Osteoblast (primary cell): ENCODE measurements around the gene GHDC. TPM values are rescaled to one million over a fixed set of nuclear protein-coding genes. Genes with fewer than 3 reads are reported as not detected.
A peak's percentile ranks its signal among the peaks of the same experiment; 100 is the strongest.

Experiments
- DNase-seq: peaks from one replicate; pipeline ENCODE4 v3.0.0; 2011; ENCODE audit warnings: low spot score, mixed read lengths; ENCODE audit not compliant: insufficient read length; ENCODE audit errors: missing footprints
- H2AFZ ChIP-seq: 2 replicates; pipeline ENCODE4 v1.6.0; 2011; ENCODE audit warnings: mild to moderate bottlenecking, low read length
- H3K27ac ChIP-seq: 2 replicates; pipeline ENCODE4 v1.5.1; 2011; ENCODE audit warnings: mild to moderate bottlenecking, low read depth, low read length, moderate library complexity
- H3K27me3 ChIP-seq: 2 replicates; pipeline ENCODE4 v1.6.0; 2012; ENCODE audit warnings: mild to moderate bottlenecking, control low read depth, inconsistent platforms, low read length, moderate library complexity; ENCODE audit not compliant: insufficient read depth
- H3K36me3 ChIP-seq: 2 replicates; pipeline ENCODE4 v1.5.1; 2011; ENCODE audit warnings: mild to moderate bottlenecking, low read length, control low read depth, moderate library complexity; ENCODE audit not compliant: insufficient read depth
- H3K4me1 ChIP-seq: 2 replicates; pipeline ENCODE4 v1.5.1; 2011; ENCODE audit warnings: mild to moderate bottlenecking, low read length, control low read depth, moderate library complexity; ENCODE audit not compliant: insufficient read depth
- H3K4me2 ChIP-seq: 2 replicates; pipeline ENCODE4 v1.6.0; 2011; ENCODE audit warnings: mild to moderate bottlenecking, low read length; ENCODE audit not compliant: insufficient read depth
- H3K4me3 ChIP-seq: fragments of 200-600 bp; sonication (generic); 3 replicates; pipeline ENCODE4 v1.5.1; 2012; ENCODE audit warnings: mild to moderate bottlenecking, low read length, inconsistent platforms; ENCODE audit not compliant: insufficient read depth
- H3K79me2 ChIP-seq: 2 replicates; pipeline ENCODE4 v1.6.0; 2012; ENCODE audit warnings: mild to moderate bottlenecking, low read length, control low read depth, inconsistent platforms; ENCODE audit not compliant: insufficient read depth
- H3K9me3 ChIP-seq: 2 replicates; pipeline ENCODE4 v1.5.1; 2011; ENCODE audit warnings: low read depth, low read length, control low read depth
- H4K20me1 ChIP-seq: 2 replicates; pipeline ENCODE4 v1.6.0; 2012; ENCODE audit warnings: mild to moderate bottlenecking, low read length, control low read depth; ENCODE audit not compliant: insufficient read depth
- CTCF ChIP-seq: IDR thresholded peaks from 2 replicates; pipeline ENCODE4 v1.5.1; 2011; ENCODE audit warnings: mild to moderate bottlenecking, low read depth, low read length, moderate library complexity; ENCODE audit errors: extremely low read depth
- total RNA-seq: library from RNA; depleted of rRNA; stranded (reverse); fragments of >200 nt; gene quantifications from 2 replicates; pipeline ENCODE4 v1.2.3, GENCODE V29; 2012

The GHDC gene
- total RNA-seq, 1 donor, result 31.8 TPM

- no peaks in the 10 kb centered on the region for H3K4me1 ChIP-seq
- no peak overlapping the region for H3K27ac ChIP-seq
- no peak overlapping the region for H2AFZ ChIP-seq
- no peaks in the 10 kb centered on the region for H3K36me3 ChIP-seq
- peak; percentile 45 for DNase-seq
- no peak for TF ChIP-seq CTCF
- no peaks in the 10 kb centered on the region for H3K27me3 ChIP-seq
- H3K4me3 ChIP-seq, result no peak overlapping the region
- H4K20me1 ChIP-seq, result no peaks in the 10 kb centered on the region
- no peaks in the 10 kb centered on the region for H3K9me3 ChIP-seq
- no peak overlapping the region for H3K4me2 ChIP-seq
- no peaks in the 10 kb centered on the region for H3K79me2 ChIP-seq
These were observed 34.3 kb downstream of the GHDC start for GRCh38 chr17:42159796-42160530.

- H3K4me3 ChIP-seq, result peak overlapping the region; percentile 99
- H2AFZ ChIP-seq, result peak overlapping the region; percentile 90
- no peaks in the 10 kb centered on the region for H3K27me3 ChIP-seq
- H3K9me3 ChIP-seq, result no peaks in the 10 kb centered on the region
- peaks cover 41% of the 10 kb centered on the region for H3K79me2 ChIP-seq
- TF ChIP-seq CTCF, result no peak
- H3K4me1 ChIP-seq, result peaks cover 9% of the 10 kb centered on the region
- DNase-seq, result no peak
- H4K20me1 ChIP-seq, result peaks cover 23% of the 10 kb centered on the region
- H3K36me3 ChIP-seq, result peaks cover 8% of the 10 kb centered on the region
- peak overlapping the region; percentile 74 for H3K4me2 ChIP-seq
- H3K27ac ChIP-seq, result no peak overlapping the region
These were observed 38.7 kb downstream of the GHDC start for GRCh38 chr17:42155614-42156045.

- H4K20me1 ChIP-seq, result peaks cover 31% of the 10 kb centered on the region
These were observed 40.2 kb downstream of the GHDC start for GRCh38 chr17:42153919-42154742.

More at GRCh38 chr17:42153919-42154742, 40.2 kb downstream of the GHDC start:
- peak overlapping the region; percentile 81 for H3K4me2 ChIP-seq
- H3K4me3 ChIP-seq, result peak overlapping the region; percentile 99
- peaks cover 54% of the 10 kb centered on the region for H3K79me2 ChIP-seq
- H3K27me3 ChIP-seq, result no peaks in the 10 kb centered on the region
- peaks cover 9% of the 10 kb centered on the region for H3K4me1 ChIP-seq
- DNase-seq, result peak; percentile 76
- peak overlapping the region; percentile 76 for H2AFZ ChIP-seq
- peak overlapping the region; percentile 82 for H3K27ac ChIP-seq
- H3K36me3 ChIP-seq, result peaks cover 12% of the 10 kb centered on the region
- no peak for TF ChIP-seq CTCF
- H3K9me3 ChIP-seq, result no peaks in the 10 kb centered on the region
